ENCODE measurements around the gene PRELID1. TPM values are rescaled to one million over a fixed set of nuclear protein-coding genes. Genes with fewer than 3 reads are reported as not detected.
A peak's percentile ranks its signal among the peaks of the same experiment; 100 is the strongest.
"Not testable (repeated sequence)": the region's sequence is repeated elsewhere in the genome, so short reads cannot be mapped to it uniquely, and the experiment has no call there.

PRELID1 gene
- total and polyA plus RNA-seq, 5 donors from 2014 or later, result 60.6 to 210 (median 191) TPM

DNA sequence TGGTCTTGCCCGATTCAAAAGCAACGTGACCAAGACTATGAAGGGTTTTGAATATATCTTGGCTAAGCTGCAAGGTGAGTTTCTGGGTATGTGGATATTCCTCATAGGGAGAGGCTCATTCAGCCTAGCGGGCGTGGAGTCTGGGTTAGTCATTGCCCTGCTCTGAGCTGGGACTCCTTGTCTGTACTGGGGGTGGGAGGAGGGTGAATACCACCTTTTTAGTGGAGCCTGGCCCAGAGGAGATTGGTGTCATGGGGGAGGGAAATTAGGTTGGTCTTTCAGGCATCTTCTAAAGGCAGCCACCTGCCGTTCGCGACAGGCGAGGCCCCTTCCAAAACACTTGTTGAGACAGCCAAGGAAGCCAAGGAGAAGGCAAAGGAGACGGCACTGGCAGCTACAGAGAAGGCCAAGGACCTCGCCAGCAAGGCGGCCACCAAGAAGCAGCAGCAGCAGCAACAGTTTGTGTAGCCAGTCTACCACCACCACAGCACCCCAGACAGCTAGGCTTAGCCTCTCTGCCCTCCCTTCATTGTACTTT is 2.6 kb downstream of the PRELID1 start:
- H3K9me3 ChIP-seq (ENCODE audit: control insufficient read depth in 2 of 2, low read length in 2 of 2); DNase-seq; H3K9me3 Mint-ChIP-seq; H3K4me3 ChIP-seq (ENCODE audit: low read depth, low read length); H3K27me3 ChIP-seq (ENCODE audit: control insufficient read depth, insufficient read depth, low read length); ATAC-seq (ENCODE audit: low read depth in 2 of 2); H3K27me3 Mint-ChIP-seq; H3K27ac ChIP-seq (ENCODE audit: insufficient read depth, low read length, poor library complexity, severe bottlenecking): not testable (repeated sequence)
- H3K4me1 ChIP-seq (ENCODE audit: control insufficient read depth, insufficient read depth, low read length, poor library complexity, severe bottlenecking), result peaks cover 62% of the 10 kb centered on the region
- Mint-ChIP-seq H3K4me1 (peaks cover 4 to 75% (median 47%) of the 10 kb centered on the region in 4 donors), H3K4me3 (peak overlapping the region; percentile 79 to 96 (median 93)), H3K27ac (peak overlapping the region in 1 of 3 donors; percentile 31), H3K36me3 (peaks cover 12% of the 10 kb centered on the region)
- peaks cover 17% of the 10 kb centered on the region for H3K36me3 ChIP-seq (ENCODE audit: control insufficient read depth, insufficient read depth, low read length)

GRCh38 chr5:177306674-177307543 is 3.3 kb downstream of the PRELID1 start:
- peaks cover 62% of the 10 kb centered on the region for H3K4me1 ChIP-seq (ENCODE audit: control insufficient read depth, insufficient read depth, low read length, poor library complexity, severe bottlenecking)

GRCh38 chr5:177307544-177308363 is 4.2 kb downstream of the PRELID1 start:
- DNase-seq, result no peak
- Mint-ChIP-seq H3K27me3 (no peaks in the 10 kb centered on the region), H3K4me3 (no peak overlapping the region), H3K27ac (no peak overlapping the region), H3K9me3 (no peaks in the 10 kb centered on the region), H3K36me3 (peaks cover 12% of the 10 kb centered on the region), H3K4me1 (peaks cover 4 to 71% (median 34%) of the 10 kb centered on the region in 4 donors)
- peaks cover 17% of the 10 kb centered on the region for H3K36me3 ChIP-seq (ENCODE audit: control insufficient read depth, insufficient read depth, low read length)
- H3K27me3 ChIP-seq (ENCODE audit: control insufficient read depth, insufficient read depth, low read length), result no peaks in the 10 kb centered on the region
- H3K4me1 ChIP-seq (ENCODE audit: control insufficient read depth, insufficient read depth, low read length, poor library complexity, severe bottlenecking), result peaks cover 60% of the 10 kb centered on the region
- no peak overlapping the region for H3K4me3 ChIP-seq (ENCODE audit: low read depth, low read length)
- no peak overlapping the region for H3K27ac ChIP-seq (ENCODE audit: insufficient read depth, low read length, poor library complexity, severe bottlenecking)
- no peak for ATAC-seq (ENCODE audit: low read depth in 2 of 2)
- H3K9me3 ChIP-seq (ENCODE audit: control insufficient read depth in 2 of 2, low read length in 2 of 2), result no peaks in the 10 kb centered on the region

More at GRCh38 chr5:177306674-177307543, 3.3 kb downstream of the PRELID1 start:
- Mint-ChIP-seq H3K27me3 (peaks cover 4% of the 10 kb centered on the region), H3K4me1 (peaks cover 4 to 73% (median 41%) of the 10 kb centered on the region in 4 donors), H3K4me3 (peak overlapping the region; percentile 52 to 96 (median 74)), H3K9me3 (no peaks in the 10 kb centered on the region), H3K36me3 (peaks cover 12% of the 10 kb centered on the region), H3K27ac (peak overlapping the region in 1 of 3 donors; percentile 5)
- H3K4me3 ChIP-seq (ENCODE audit: low read depth, low read length), result no peak overlapping the region
- ATAC-seq (ENCODE audit: low read depth in 2 of 2) (no peak), DNase-seq (no peak)
- no peaks in the 10 kb centered on the region for H3K27me3 ChIP-seq (ENCODE audit: control insufficient read depth, insufficient read depth, low read length)
- no peak overlapping the region for H3K27ac ChIP-seq (ENCODE audit: insufficient read depth, low read length, poor library complexity, severe bottlenecking)
- no peaks in the 10 kb centered on the region for H3K9me3 ChIP-seq (ENCODE audit: control insufficient read depth in 2 of 2, low read length in 2 of 2)
- peaks cover 17% of the 10 kb centered on the region for H3K36me3 ChIP-seq (ENCODE audit: control insufficient read depth, insufficient read depth, low read length)

DNA sequence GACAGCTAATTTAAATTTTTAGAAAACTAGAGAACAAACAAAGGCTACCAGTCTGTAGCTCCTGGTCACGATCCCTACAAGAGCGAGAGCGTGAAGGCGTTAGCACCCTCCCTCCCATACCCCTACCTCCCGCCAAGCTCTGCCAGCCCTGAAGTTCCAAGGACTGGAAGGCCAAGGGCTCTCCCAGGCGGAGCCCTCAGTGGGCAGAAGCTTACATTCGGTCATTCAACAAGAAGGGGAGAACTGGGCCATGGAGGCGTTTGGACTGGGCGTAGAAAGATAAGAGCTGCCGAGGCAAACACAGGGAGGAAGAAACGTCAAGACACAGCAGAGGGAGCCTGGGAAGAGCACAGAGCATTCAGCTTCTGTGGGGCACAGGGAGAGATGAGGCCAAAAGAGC is 5.1 kb downstream of the PRELID1 start:
- H3K27me3 Mint-ChIP-seq, result no peaks in the 10 kb centered on the region
- peak overlapping the region in 3 of 4 donors; percentile 27 to 88 (median 43) for H3K4me3 Mint-ChIP-seq
- ATAC-seq (ENCODE audit: low read depth in 2 of 2) (no peak), DNase-seq (no peak)
- H3K4me1 Mint-ChIP-seq, result peaks cover 4 to 76% (median 35%) of the 10 kb centered on the region in 4 donors
- peaks cover 12% of the 10 kb centered on the region for H3K36me3 Mint-ChIP-seq
- Histone ChIP-seq H3K27ac (ENCODE audit: insufficient read depth, low read length, poor library complexity, severe bottlenecking) (no peak overlapping the region), H3K4me3 (ENCODE audit: low read depth, low read length) (no peak overlapping the region), H3K9me3 (ENCODE audit: control insufficient read depth in 2 of 2, low read length in 2 of 2) (no peaks in the 10 kb centered on the region), H3K4me1 (ENCODE audit: control insufficient read depth, insufficient read depth, low read length, poor library complexity, severe bottlenecking) (peaks cover 58% of the 10 kb centered on the region), H3K27me3 (ENCODE audit: control insufficient read depth, insufficient read depth, low read length) (no peaks in the 10 kb centered on the region), H3K36me3 (ENCODE audit: control insufficient read depth, insufficient read depth, low read length) (peaks cover 17% of the 10 kb centered on the region)
- no peaks in the 10 kb centered on the region for H3K9me3 Mint-ChIP-seq
- H3K27ac Mint-ChIP-seq, result no peak overlapping the region

- H3K27me3 Mint-ChIP-seq, result no peaks in the 10 kb centered on the region
- Histone ChIP-seq H3K4me3 (ENCODE audit: low read depth, low read length) (no peak overlapping the region), H3K9me3 (ENCODE audit: control insufficient read depth in 2 of 2, low read length in 2 of 2) (no peaks in the 10 kb centered on the region), H3K4me1 (ENCODE audit: control insufficient read depth, insufficient read depth, low read length, poor library complexity, severe bottlenecking) (peaks cover 51% of the 10 kb centered on the region), H3K27ac (ENCODE audit: insufficient read depth, low read length, poor library complexity, severe bottlenecking) (no peak overlapping the region), H3K27me3 (ENCODE audit: control insufficient read depth, insufficient read depth, low read length) (no peaks in the 10 kb centered on the region), H3K36me3 (ENCODE audit: control insufficient read depth, insufficient read depth, low read length) (peaks cover 17% of the 10 kb centered on the region)
- H3K27ac Mint-ChIP-seq, result peak overlapping the region in 1 of 3 donors; percentile 15
- peaks cover 12% of the 10 kb centered on the region for H3K36me3 Mint-ChIP-seq
- no peaks in the 10 kb centered on the region for H3K9me3 Mint-ChIP-seq
- peaks cover 4 to 69% (median 29%) of the 10 kb centered on the region in 4 donors for H3K4me1 Mint-ChIP-seq
- ATAC-seq (ENCODE audit: low read depth in 2 of 2), result peak; percentile 23 to 32
- H3K4me3 Mint-ChIP-seq, result peak overlapping the region; percentile 68 to 93 (median 84)
- DNase-seq, result peak; percentile 64 to 83 (median 72)
Observed at GRCh38 chr5:177309351-177310191, 6.0 kb downstream of the PRELID1 start.

DNA sequence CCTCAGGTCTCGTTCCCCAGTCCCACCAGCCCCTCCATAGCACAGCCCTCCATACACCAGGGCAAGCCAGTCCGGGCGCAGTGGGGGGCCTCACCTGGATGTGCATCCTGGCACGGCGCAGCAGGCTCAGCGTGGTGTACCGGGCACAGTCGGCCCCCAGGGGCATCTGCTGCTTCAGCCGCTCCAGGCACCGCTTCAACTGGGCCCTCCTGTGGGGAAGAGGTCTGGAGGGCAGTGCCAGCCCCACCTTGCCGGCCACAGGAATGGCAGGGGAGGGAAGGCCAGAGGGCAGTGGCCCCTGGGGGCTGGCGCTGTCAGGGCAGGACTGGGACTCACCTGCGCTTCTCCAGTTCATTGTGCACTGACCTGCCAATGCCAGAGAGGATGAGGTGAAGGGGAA is 6.7 kb downstream of the PRELID1 start:
- peak overlapping the region; percentile 83 to 95 (median 92) for H3K4me3 Mint-ChIP-seq
- H3K9me3 ChIP-seq (ENCODE audit: control insufficient read depth in 2 of 2, low read length in 2 of 2), result no peaks in the 10 kb centered on the region
- peaks cover 17% of the 10 kb centered on the region for H3K36me3 ChIP-seq (ENCODE audit: control insufficient read depth, insufficient read depth, low read length)
- no peak for ATAC-seq (ENCODE audit: low read depth in 2 of 2)
- no peaks in the 10 kb centered on the region for H3K27me3 Mint-ChIP-seq
- H3K27me3 ChIP-seq (ENCODE audit: control insufficient read depth, insufficient read depth, low read length), result no peaks in the 10 kb centered on the region
- no peak for DNase-seq
- H3K27ac Mint-ChIP-seq, result no peak overlapping the region
- H3K36me3 Mint-ChIP-seq, result peaks cover 12% of the 10 kb centered on the region
- H3K4me3 ChIP-seq (ENCODE audit: low read depth, low read length), result no peak overlapping the region
- no peak overlapping the region for H3K27ac ChIP-seq (ENCODE audit: insufficient read depth, low read length, poor library complexity, severe bottlenecking)
- H3K4me1 Mint-ChIP-seq, result peaks cover 4 to 61% (median 23%) of the 10 kb centered on the region in 4 donors
- peaks cover 43% of the 10 kb centered on the region for H3K4me1 ChIP-seq (ENCODE audit: control insufficient read depth, insufficient read depth, low read length, poor library complexity, severe bottlenecking)
- H3K9me3 Mint-ChIP-seq, result no peaks in the 10 kb centered on the region

Data from CD4-positive, CD25-positive, alpha-beta regulatory T cell (primary cell).